Measurements from ENCODE around the gene CD40. TPM values are rescaled to one million over a fixed set of nuclear protein-coding genes. Genes with fewer than 3 reads are reported as not detected.

Gene CD40
- total RNA-seq, 1 experiment from 2014 or later = 7.8 TPM

DNA sequence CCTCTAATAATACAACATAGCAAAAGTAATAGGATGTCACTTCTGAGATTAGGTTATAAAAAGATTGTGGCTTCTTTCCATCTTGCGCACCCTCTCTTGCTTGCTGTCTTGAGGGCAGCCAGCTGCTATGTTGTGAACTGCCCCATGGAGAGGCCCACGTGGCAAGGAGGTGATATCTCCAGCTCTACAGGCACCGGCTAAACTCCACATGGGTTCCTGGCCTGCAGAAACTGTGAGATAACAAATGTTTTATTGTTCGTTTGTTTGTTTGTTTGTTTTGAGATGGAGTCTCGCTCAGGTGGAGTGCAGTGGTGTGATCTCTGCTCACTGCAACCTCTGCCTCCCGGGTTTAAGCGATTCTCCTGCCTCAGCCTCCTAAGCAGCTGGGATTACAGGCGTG is 38.0 kb downstream of the CD40 start:
- no peak overlapping the region; a peak in 1 of 7 replicates for H3K27ac Mint-ChIP-seq
- no peaks in the 10 kb centered on the region for H3K36me3 Mint-ChIP-seq (ENCODE audit: insufficient read depth in 1 of 3, low read depth in 3 of 3)
- no peak overlapping the region for H2BK120ac ChIP-seq (ENCODE audit: low read depth, low read length, poor library complexity, severe bottlenecking)
- peaks cover 5 to 23% of the 10 kb centered on the region in 2 experiments; a peak in 2 of 4 replicates for H3K4me1 Mint-ChIP-seq
- H4K91ac ChIP-seq (ENCODE audit: insufficient read length, low read depth, low read length) = no peak overlapping the region
- peaks cover 8% of the 10 kb centered on the region for H3K27me3 Mint-ChIP-seq (ENCODE audit: low read depth)
- H3K9ac ChIP-seq (ENCODE audit: extremely low read depth, insufficient read length, low read length) = no peak overlapping the region
- H2BK20ac ChIP-seq (ENCODE audit: low read depth, low read length, poor library complexity, severe bottlenecking) = no peak overlapping the region
- no peaks in the 10 kb centered on the region for H3K79me1 ChIP-seq (ENCODE audit: insufficient read depth, low read depth, low read length, poor library complexity, severe bottlenecking)
- no peak overlapping the region for H3K23ac ChIP-seq (ENCODE audit: insufficient read length, low read depth, low read length)
- no peak overlapping the region for H3K4ac ChIP-seq (ENCODE audit: low read depth, low read length)
- H4K20me1 ChIP-seq (ENCODE audit: control insufficient read depth, insufficient read depth, insufficient read length) = no peaks in the 10 kb centered on the region
- no peaks in the 10 kb centered on the region for H3K27me3 ChIP-seq (ENCODE audit: insufficient read depth, low read length)
- H4K8ac ChIP-seq (replicated peaks; ENCODE audit: insufficient read length, low read depth, low read length) = no peak overlapping the region
- WGBS (ENCODE audit: extremely low coverage, insufficient read length, low lambda C conversion rate) = no CpG with 5 or more reads among the region's 8 CpGs
- H3K56ac ChIP-seq (ENCODE audit: insufficient read length, low read depth, low read length) = no peak overlapping the region
- H3K4me1 ChIP-seq (ENCODE audit: insufficient read depth, low read length) = no peaks in the 10 kb centered on the region
- TF ChIP-seq, protein P1, sequence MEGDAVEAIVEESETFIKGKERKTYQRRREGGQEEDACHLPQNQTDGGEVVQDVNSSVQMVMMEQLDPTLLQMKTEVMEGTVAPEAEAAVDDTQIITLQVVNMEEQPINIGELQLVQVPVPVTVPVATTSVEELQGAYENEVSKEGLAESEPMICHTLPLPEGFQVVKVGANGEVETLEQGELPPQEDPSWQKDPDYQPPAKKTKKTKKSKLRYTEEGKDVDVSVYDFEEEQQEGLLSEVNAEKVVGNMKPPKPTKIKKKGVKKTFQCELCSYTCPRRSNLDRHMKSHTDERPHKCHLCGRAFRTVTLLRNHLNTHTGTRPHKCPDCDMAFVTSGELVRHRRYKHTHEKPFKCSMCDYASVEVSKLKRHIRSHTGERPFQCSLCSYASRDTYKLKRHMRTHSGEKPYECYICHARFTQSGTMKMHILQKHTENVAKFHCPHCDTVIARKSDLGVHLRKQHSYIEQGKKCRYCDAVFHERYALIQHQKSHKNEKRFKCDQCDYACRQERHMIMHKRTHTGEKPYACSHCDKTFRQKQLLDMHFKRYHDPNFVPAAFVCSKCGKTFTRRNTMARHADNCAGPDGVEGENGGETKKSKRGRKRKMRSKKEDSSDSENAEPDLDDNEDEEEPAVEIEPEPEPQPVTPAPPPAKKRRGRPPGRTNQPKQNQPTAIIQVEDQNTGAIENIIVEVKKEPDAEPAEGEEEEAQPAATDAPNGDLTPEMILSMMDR (conservative IDR thresholded peaks at IDR 0.05) = no peak
- H3K79me2 ChIP-seq (ENCODE audit: insufficient read depth, low read length) = no peaks in the 10 kb centered on the region
- no peak overlapping the region for H3K27ac ChIP-seq (ENCODE audit: insufficient read length, low read depth, low read length)
- H3K18ac ChIP-seq (ENCODE audit: insufficient read length, low read depth, low read length) = no peak overlapping the region
- H3K9me3 ChIP-seq (ENCODE audit: control insufficient read depth, low read depth, low read length) = no peaks in the 10 kb centered on the region
- no peak overlapping the region for H3T11ph ChIP-seq (ENCODE audit: low read length)
- no peak overlapping the region for H2AFZ ChIP-seq (ENCODE audit: low read length)
- no peak overlapping the region for H3K4me3 Mint-ChIP-seq
- H4K5ac ChIP-seq (ENCODE audit: insufficient read length, low read depth, low read length) = no peak overlapping the region
- no peaks in the 10 kb centered on the region for H3K9me3 Mint-ChIP-seq
- H2AK5ac ChIP-seq (ENCODE audit: insufficient read length, low read length) = no peak overlapping the region
- H3K14ac ChIP-seq (ENCODE audit: insufficient read depth, low read length) = no peak overlapping the region
- H3K4me2 ChIP-seq (ENCODE audit: insufficient read depth, insufficient read length, low read length) = no peak overlapping the region
- no peaks in the 10 kb centered on the region for H3K23me2 ChIP-seq (ENCODE audit: insufficient read length, low read depth, low read length, poor library complexity, severe bottlenecking)
- H2BK15ac ChIP-seq (ENCODE audit: low read depth, low read length) = no peak overlapping the region
- H2BK12ac ChIP-seq (ENCODE audit: insufficient read length, low read depth, low read length) = no peak overlapping the region
- H2BK5ac ChIP-seq (ENCODE audit: insufficient read length, low read length) = no peak overlapping the region
- no peak for DNase-seq
